Left kidney (tissue), 2 donors: ENCODE data around the gene ACSM2A. TPM values are rescaled to one million over a fixed set of nuclear protein-coding genes. Genes with fewer than 3 reads are reported as not detected.
"Not testable (repeated sequence)": the region's sequence is repeated elsewhere in the genome, so short reads cannot be mapped to it uniquely, and the experiment has no call there.

ENCODE experiments used
- DNase-seq: peaks from one replicate; pipeline ENCODE4 v3.0.0-alpha.2; 2013
- polyA plus RNA-seq: library from polyadenylated mRNA; unstranded; fragments of 120-200 nt; gene quantifications from one replicate; pipeline ENCODE4 v1.2.1, GENCODE V29; 2013; ENCODE audit not compliant: insufficient read length

ACSM2A gene
- polyA plus RNA-seq, 1 donor, result 88.7 TPM

GRCh38 chr16:20446652-20447393 is 4.5 kb upstream of the ACSM2A start:
- DNase-seq, result not testable (repeated sequence)

- not testable (repeated sequence) for DNase-seq
Observed at GRCh38 chr16:20453633-20454032, 2.3 kb downstream of the ACSM2A start.

DNA sequence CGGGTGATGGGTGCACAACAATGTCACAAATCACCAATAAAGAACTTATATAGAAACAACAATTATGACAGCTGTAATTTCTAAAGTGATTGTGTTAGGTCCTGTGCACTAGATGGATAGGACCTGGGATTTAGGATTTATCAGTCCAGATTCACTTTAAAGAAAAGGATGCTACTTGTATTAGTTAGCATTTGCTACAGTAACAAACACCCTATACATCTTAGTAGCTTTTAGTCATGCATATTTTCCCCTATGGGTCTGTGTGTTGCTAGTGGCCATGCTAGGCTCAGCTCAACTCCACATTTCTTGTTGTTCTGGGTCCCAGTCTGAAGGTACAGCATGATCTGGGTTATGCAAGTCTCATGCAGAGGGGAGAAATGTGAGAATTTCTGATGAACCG is 7.9 kb downstream of the ACSM2A start:
- not testable (repeated sequence) for DNase-seq

- DNase-seq, result not testable (repeated sequence)
Observed at GRCh38 chr16:20460313-20460712, 9.0 kb downstream of the ACSM2A start.

DNA sequence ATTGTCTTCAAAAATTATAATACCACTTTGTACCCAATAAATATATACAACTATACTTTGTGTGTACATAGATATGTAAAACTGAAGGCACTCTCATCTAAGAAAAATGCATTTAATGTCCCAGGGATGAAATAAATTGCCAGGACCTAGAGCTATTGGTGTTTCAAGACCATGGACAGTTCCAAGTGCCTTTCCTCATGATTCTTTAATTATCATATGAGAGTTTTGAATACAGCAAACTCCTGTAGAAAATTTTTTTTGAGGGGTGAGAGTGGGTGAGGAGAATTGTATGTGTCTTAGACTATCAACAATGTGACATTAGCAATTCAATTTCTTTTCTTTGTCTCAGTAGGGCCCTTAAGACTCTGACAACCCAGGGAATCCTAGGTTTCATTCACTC is 17.6 kb downstream of the ACSM2A start:
- not testable (repeated sequence) for DNase-seq

DNA sequence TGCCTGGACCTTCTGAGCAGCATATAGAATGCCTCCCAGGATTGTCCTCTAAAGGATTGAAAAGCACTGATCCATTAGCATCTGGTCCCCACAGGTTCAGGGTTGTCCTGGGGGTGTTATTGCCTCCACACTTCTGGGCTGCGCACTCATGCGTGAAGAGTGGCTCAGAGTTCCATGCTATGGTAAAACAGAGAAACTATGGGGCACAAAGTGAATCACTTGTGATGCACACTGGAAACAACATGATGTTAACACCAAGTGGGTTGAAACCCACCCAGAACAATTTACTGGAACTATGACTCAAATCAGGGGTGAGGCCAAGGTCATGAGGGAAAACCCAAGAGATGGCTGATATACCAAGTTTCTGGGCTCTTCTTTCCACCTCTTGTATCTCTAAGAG is 18.6 kb downstream of the ACSM2A start:
- not testable (repeated sequence) for DNase-seq

DNA sequence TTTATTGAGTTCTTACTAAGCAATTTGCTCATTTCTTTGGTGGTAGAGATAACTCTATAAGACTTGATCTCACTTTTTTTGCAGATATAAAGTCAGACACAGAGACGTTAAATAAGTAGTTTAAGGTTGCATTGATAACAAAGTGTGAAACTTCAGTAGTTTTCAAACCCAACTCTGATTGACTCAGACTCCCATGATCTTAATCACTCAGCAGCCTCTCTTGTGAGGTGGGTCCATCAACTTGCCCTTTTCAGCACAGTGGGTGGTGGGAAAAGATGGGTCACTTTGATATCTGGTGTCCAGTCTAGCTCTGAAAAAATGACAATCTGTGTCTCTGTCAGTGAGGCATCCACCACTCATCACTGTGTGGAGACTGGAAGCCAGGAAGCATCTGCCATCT is 19.4 kb downstream of the ACSM2A start:
- not testable (repeated sequence) for DNase-seq

- DNase-seq, result not testable (repeated sequence)
Observed at GRCh38 chr16:20477188-20477744, 25.9 kb downstream of the ACSM2A start.

DNA sequence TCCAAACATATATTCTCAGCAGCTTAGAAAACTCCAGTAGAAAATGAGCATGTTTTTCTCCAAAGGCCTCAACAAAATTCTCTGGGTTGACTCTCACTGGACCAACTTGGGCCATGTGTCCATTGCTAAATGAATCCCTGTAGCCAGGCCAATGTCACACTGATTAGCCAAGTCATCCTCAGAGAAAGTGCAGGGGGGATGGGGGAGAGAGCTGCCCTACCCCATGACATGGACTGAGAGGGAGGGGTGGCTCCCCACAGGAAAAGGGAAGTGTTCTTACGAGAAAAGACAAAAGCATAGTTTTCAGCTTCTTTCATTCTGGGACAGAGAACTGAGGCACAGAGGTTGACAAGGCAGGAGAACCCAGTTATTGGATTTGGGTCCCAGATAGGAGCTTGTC is 32.7 kb downstream of the ACSM2A start:
- not testable (repeated sequence) for DNase-seq

- DNase-seq, result no peak
Observed at GRCh38 chr16:20484726-20485125, 33.4 kb downstream of the ACSM2A start.

DNA sequence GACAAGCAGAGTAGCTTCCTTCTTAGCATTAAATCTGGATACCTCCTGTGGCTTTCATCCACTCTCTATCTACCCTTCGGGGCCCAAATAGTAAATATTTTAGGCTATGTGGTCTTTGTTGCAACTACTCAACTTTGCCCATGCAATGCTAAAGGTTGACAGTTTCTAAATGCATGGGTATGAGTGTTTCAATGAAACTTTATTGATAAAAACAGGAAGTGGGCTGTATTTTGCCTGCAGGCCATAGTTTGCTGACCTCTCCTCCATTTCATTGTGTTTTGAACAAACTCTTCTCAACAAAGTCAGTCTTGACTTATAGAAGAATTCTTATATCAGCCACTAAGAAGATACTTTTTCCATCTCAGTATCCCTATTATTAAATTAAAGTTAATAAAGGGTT is 34.1 kb downstream of the ACSM2A start:
- no peak for DNase-seq

GRCh38 chr16:20490994-20491393 is 39.7 kb downstream of the ACSM2A start:
- DNase-seq, result not testable (repeated sequence)

DNA sequence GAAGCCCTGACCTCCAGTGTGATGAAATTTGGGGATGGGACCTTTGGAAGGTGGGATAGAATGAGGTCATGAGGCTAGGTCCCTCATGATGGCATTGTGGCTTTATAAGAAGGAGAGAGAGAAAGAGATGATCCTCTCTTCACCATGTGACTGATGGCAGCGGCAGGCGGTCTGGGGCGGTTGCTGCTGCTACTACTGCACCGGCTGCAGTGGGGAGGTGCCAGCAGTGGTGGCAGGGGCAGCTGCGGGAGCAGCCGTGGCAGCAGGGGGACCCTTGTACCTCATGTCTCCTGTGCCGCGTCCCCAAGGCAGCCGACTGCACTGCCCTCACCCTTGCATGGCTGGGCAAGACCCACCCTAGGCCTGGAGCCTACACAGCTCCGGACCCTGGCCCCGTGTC is 40.1 kb downstream of the ACSM2A start:
- DNase-seq, result not testable (repeated sequence)

DNA sequence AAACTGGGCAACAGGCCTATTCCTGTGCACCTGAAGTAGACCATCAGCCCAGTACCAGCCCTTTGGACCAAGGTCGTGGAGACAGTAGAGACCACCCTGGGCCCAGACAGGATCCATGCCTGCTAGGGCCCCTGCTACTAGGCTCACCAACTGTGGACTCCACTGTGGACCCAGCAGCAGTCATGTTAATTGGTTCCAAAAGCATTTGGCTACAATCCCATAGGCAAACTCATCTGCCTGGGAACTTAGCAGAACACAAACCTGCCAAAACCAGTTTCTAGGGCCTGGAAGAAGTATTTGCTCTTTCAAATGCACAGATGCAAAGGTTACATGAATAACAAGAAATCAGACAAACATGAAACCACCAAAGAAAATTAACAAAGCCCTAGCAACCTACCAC is 53.1 kb downstream of the ACSM2A start:
- no peak for DNase-seq

DNA sequence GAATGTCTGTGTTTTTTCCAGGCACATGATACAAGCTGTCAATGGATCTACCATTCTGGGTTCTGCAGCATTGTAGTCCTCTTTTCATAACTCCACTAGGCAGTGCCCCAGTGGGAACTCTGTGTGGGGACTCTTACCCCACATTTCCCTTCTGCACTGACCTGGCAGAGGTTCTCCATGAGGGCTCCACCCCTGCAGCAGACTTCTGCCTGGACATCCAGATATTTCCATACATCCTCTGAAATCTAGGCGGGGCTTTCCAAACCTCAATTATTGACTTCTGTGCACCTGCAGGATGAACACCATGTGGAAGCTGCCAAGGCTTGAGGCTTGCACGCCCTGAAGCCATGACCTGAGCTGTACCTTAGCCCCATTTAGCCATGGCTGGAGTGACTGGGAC is 56.0 kb downstream of the ACSM2A start:
- DNase-seq, result no peak

- DNase-seq, result no peak
Observed at GRCh38 chr16:20510323-20510722, 59.0 kb downstream of the ACSM2A start.

GRCh38 chr16:20515688-20516090 is 64.4 kb downstream of the ACSM2A start:
- no peak for DNase-seq

DNA sequence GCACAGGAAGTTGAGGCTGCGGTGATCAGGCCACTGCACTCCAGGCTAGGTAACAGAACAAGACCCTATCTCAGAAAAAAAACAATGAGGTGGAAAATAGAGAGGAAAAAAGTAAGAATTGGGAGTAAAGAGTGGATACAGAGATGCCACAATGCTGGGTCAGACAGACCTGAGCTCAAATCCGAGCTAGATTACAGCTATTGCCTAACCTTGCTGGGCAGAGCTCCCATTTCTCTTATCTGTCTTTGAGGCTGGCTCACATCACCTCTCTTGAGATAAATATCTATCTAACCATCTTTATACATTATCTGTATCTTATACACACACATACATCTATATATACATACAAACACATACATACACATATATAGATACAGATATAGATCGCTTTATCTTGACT is 65.8 kb downstream of the ACSM2A start:
- DNase-seq, result no peak

DNA sequence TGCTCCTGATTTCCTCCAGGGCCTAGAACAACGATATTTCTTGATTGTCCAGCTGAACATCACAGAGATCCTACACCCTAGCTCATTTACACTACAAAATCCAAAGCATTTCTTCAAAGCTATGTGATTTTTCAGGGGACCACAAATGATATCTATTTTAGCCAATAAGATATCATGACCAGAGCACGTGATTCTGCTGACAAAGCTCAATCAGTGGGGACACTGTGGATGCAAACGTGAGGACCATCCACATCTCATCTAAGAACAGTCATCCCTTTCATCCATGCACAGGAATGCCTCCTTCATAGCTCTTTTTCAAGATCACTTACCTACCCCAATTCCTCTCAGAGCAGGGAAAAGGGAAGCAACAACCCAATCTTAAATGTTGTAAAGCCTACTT is 67.9 kb downstream of the ACSM2A start:
- DNase-seq, result no peak

- no peak for DNase-seq
Observed at GRCh38 chr16:20520103-20520502, 68.8 kb downstream of the ACSM2A start.

- not testable (repeated sequence) for DNase-seq
Observed at GRCh38 chr16:20531795-20532194, 80.5 kb downstream of the ACSM2A start.

- not testable (repeated sequence) for DNase-seq
Observed at GRCh38 chr16:20532284-20532792, 81.0 kb downstream of the ACSM2A start.

GRCh38 chr16:20536669-20537068 is 85.3 kb downstream of the ACSM2A start:
- not testable (repeated sequence) for DNase-seq
